ENCODE results near the gene GOLGB1. TPM values are rescaled to one million over a fixed set of nuclear protein-coding genes. Genes with fewer than 3 reads are reported as not detected.

GOLGB1 gene
- total RNA-seq, 1 donor from 2014 or later, result 45.4 TPM

GRCh38 chr3:121758727-121759450 lies 9.3 kb upstream of the GOLGB1 start:
- intact Hi-C loops (cut with DNase I), result loop anchor here (5.0 kb wide), 1 partner anchor 63 kb away; no protein-coding TSS in a partner anchor
- Histone ChIP-seq H3K4me1 (no peaks in the 10 kb centered on the region), H3K4me3 (no peak overlapping the region), H3K27ac (no peak overlapping the region), H3K27me3 (no peaks in the 10 kb centered on the region), H3K9me3 (no peaks in the 10 kb centered on the region), H3K36me3 (no peaks in the 10 kb centered on the region)
- no peak for DNase-seq (ENCODE audit: extremely low spot score in 2 of 2)
- no peak for TF ChIP-seq POLR2AphosphoS5 (IDR thresholded peaks at IDR 0.05; ENCODE audit: insufficient read depth in 1 of 2, low read depth in 1 of 2)
- TF ChIP-seq CTCF (IDR thresholded peaks at IDR 0.05), result no peak
- no peak for TF ChIP-seq POLR2A (IDR thresholded peaks at IDR 0.05)

GRCh38 chr3:121757812-121758545 lies 8.4 kb upstream of the GOLGB1 start:
- Histone ChIP-seq H3K4me1 (no peaks in the 10 kb centered on the region), H3K27ac (no peak overlapping the region), H3K9me3 (no peaks in the 10 kb centered on the region), H3K4me3 (no peak overlapping the region), H3K36me3 (no peaks in the 10 kb centered on the region), H3K27me3 (no peaks in the 10 kb centered on the region)
- no peak for TF ChIP-seq POLR2AphosphoS5 (IDR thresholded peaks at IDR 0.05; ENCODE audit: insufficient read depth in 1 of 2, low read depth in 1 of 2)
- no peak for TF ChIP-seq POLR2A (IDR thresholded peaks at IDR 0.05)
- no peak for TF ChIP-seq CTCF (IDR thresholded peaks at IDR 0.05)
- intact Hi-C loops (cut with DNase I), result loop anchor here (5.0 kb wide), 1 partner anchor 64 kb away; no protein-coding TSS in a partner anchor
- DNase-seq (ENCODE audit: extremely low spot score in 2 of 2), result no peak

- Histone ChIP-seq H3K9me3 (no peaks in the 10 kb centered on the region), H3K4me3 (no peak overlapping the region), H3K36me3 (no peaks in the 10 kb centered on the region), H3K4me1 (no peaks in the 10 kb centered on the region), H3K27ac (no peak overlapping the region), H3K27me3 (no peaks in the 10 kb centered on the region)
- DNase-seq (ENCODE audit: extremely low spot score in 2 of 2), result no peak
- intact Hi-C loops (cut with DNase I), result loop anchor here (5.0 kb wide), 1 partner anchor 65 kb away; no protein-coding TSS in a partner anchor
- TF ChIP-seq POLR2A (IDR thresholded peaks at IDR 0.05) (no peak), CTCF (IDR thresholded peaks at IDR 0.05) (no peak), POLR2AphosphoS5 (IDR thresholded peaks at IDR 0.05; ENCODE audit: insufficient read depth in 1 of 2, low read depth in 1 of 2) (no peak)
These were observed 7.7 kb upstream of the GOLGB1 start for GRCh38 chr3:121757087-121757811.

- Histone ChIP-seq H3K4me1 (peaks cover 21% of the 10 kb centered on the region), H3K9me3 (no peaks in the 10 kb centered on the region), H3K27ac (no peak overlapping the region), H3K36me3 (no peaks in the 10 kb centered on the region), H3K4me3 (no peak overlapping the region), H3K27me3 (no peaks in the 10 kb centered on the region)
- intact Hi-C loops (cut with DNase I), result no loop called here
- no peak for DNase-seq (ENCODE audit: extremely low spot score in 2 of 2)
- TF ChIP-seq POLR2AphosphoS5 (IDR thresholded peaks at IDR 0.05; ENCODE audit: insufficient read depth in 1 of 2, low read depth in 1 of 2) (no peak), CTCF (IDR thresholded peaks at IDR 0.05) (no peak), POLR2A (IDR thresholded peaks at IDR 0.05) (no peak)
These were observed 3.2 kb upstream of the GOLGB1 start for GRCh38 chr3:121752772-121753171.
